GM23338 (cell line): ENCODE data around the gene INPP5K.

Experiments
- CREB1 ChIP-seq: fragments of 250-450 bp; sonication (Bioruptor Pico); IDR thresholded peaks from 2 replicates; pipeline ENCODE4 v1.5.0; 2020; ENCODE audit warnings: low read depth, mild to moderate bottlenecking, moderate library complexity
- EZH2 ChIP-seq: fragments of 200-600 bp; sonication (generic); IDR thresholded peaks from one replicate; pipeline ENCODE4 v1.8.0; 2017; ENCODE audit warnings: antibody characterized with exemption, mild to moderate bottlenecking, low read depth; ENCODE audit not compliant: unreplicated experiment
- EZH2phosphoT487 ChIP-seq: fragments of 200-600 bp; sonication (generic); IDR thresholded peaks from one replicate; pipeline ENCODE4 v1.8.1; 2018; ENCODE audit warnings: antibody characterized with exemption; ENCODE audit not compliant: unreplicated experiment
- JUNB ChIP-seq: IDR thresholded peaks from one replicate; pipeline ENCODE4 v1.6.1; 2016; ENCODE audit warnings: antibody characterized with exemption; ENCODE audit not compliant: unreplicated experiment
- POLR2AphosphoS5 ChIP-seq: IDR thresholded peaks from 2 replicates; pipeline ENCODE4 v1.6.1; 2016; ENCODE audit warnings: antibody characterized with exemption, low read depth
- TF ChIP-seq, protein P1 (sequence below), 2 experiments: fragments of 200-600 bp in 1 of 2; sonication (generic) in 1 of 2; conservative IDR thresholded peaks; 2 replicates each; pipeline versions ENCODE4 v1.5.1 to v1.6.1; 2016 to 2017; ENCODE audit warnings: antibody characterized with exemption in 2 of 2, low read depth in 2 of 2, mild to moderate bottlenecking in 2 of 2, moderate library complexity in 1 of 2
- TF ChIP-seq, protein P2 (sequence below): IDR thresholded peaks from one replicate; pipeline ENCODE4 v1.6.1; 2018; ENCODE audit warnings: antibody characterized with exemption; ENCODE audit not compliant: unreplicated experiment

DNA sequence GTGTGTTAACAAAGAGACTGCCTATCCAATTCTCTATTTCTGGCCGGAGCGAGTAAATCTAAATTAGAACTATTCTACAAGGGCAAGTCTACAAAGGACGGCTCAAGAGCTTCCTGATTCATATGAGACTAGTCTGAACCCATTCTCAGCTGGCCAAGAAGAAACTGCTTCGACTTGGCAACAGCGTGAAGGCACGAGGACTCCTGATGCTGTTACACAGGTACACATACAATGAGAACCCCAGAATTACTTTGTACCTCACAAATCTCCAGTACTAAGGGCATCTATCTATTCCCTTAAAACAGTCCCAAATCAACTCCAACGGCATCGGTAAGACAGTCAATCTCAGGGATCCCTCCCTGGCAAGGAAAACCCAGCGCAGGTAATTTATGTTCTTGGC lies 61.9 kb downstream of the INPP5K start:
- TF ChIP-seq POLR2AphosphoS5 (no peak), EZH2 (no peak), EZH2phosphoT487 (no peak), JUNB (no peak), CREB1 (CRISPR knock-in tag) (no peak)
- TF ChIP-seq, protein P1, sequence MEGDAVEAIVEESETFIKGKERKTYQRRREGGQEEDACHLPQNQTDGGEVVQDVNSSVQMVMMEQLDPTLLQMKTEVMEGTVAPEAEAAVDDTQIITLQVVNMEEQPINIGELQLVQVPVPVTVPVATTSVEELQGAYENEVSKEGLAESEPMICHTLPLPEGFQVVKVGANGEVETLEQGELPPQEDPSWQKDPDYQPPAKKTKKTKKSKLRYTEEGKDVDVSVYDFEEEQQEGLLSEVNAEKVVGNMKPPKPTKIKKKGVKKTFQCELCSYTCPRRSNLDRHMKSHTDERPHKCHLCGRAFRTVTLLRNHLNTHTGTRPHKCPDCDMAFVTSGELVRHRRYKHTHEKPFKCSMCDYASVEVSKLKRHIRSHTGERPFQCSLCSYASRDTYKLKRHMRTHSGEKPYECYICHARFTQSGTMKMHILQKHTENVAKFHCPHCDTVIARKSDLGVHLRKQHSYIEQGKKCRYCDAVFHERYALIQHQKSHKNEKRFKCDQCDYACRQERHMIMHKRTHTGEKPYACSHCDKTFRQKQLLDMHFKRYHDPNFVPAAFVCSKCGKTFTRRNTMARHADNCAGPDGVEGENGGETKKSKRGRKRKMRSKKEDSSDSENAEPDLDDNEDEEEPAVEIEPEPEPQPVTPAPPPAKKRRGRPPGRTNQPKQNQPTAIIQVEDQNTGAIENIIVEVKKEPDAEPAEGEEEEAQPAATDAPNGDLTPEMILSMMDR (conservative IDR thresholded peaks at IDR 0.05; ENCODE audit: low read depth in 2 of 2): no peak
- TF ChIP-seq, protein P2, sequence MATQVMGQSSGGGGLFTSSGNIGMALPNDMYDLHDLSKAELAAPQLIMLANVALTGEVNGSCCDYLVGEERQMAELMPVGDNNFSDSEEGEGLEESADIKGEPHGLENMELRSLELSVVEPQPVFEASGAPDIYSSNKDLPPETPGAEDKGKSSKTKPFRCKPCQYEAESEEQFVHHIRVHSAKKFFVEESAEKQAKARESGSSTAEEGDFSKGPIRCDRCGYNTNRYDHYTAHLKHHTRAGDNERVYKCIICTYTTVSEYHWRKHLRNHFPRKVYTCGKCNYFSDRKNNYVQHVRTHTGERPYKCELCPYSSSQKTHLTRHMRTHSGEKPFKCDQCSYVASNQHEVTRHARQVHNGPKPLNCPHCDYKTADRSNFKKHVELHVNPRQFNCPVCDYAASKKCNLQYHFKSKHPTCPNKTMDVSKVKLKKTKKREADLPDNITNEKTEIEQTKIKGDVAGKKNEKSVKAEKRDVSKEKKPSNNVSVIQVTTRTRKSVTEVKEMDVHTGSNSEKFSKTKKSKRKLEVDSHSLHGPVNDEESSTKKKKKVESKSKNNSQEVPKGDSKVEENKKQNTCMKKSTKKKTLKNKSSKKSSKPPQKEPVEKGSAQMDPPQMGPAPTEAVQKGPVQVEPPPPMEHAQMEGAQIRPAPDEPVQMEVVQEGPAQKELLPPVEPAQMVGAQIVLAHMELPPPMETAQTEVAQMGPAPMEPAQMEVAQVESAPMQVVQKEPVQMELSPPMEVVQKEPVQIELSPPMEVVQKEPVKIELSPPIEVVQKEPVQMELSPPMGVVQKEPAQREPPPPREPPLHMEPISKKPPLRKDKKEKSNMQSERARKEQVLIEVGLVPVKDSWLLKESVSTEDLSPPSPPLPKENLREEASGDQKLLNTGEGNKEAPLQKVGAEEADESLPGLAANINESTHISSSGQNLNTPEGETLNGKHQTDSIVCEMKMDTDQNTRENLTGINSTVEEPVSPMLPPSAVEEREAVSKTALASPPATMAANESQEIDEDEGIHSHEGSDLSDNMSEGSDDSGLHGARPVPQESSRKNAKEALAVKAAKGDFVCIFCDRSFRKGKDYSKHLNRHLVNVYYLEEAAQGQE: no peak
